ENCODE results near the gene RUNDC3A. TPM values are rescaled to one million over a fixed set of nuclear protein-coding genes. Genes with fewer than 3 reads are reported as not detected.
A peak's percentile ranks its signal among the peaks of the same experiment; 100 is the strongest.
"Not testable (repeated sequence)": the region's sequence is repeated elsewhere in the genome, so short reads cannot be mapped to it uniquely, and the experiment has no call there.

Gene RUNDC3A
- total RNA-seq, 2 donors from 2014 or later, result 0.37 to 0.55 TPM

GRCh38 chr17:44345454-44346026, 37.1 kb downstream of the RUNDC3A start:
- peaks cover 8% of the 10 kb centered on the region for H3K27me3 Mint-ChIP-seq
- peak; percentile 41 for ATAC-seq
- no peaks in the 10 kb centered on the region for H3K36me3 Mint-ChIP-seq (ENCODE audit: low read depth)
- peak overlapping the region; percentile 94 for H3K27ac Mint-ChIP-seq
- peak in 1 of 3 donors; percentile 22 for DNase-seq
- H3K4me1 Mint-ChIP-seq, result peaks cover 26% of the 10 kb centered on the region
- no peaks in the 10 kb centered on the region for H3K9me3 ChIP-seq (ENCODE audit: control insufficient read depth, low read length, poor library complexity, severe bottlenecking)
- H3K4me3 Mint-ChIP-seq, result peak overlapping the region; percentile 94

- Mint-ChIP-seq H3K27ac (peak overlapping the region; percentile 94), H3K36me3 (ENCODE audit: low read depth) (no peaks in the 10 kb centered on the region), H3K4me3 (peak overlapping the region; percentile 94), H3K27me3 (peaks cover 2% of the 10 kb centered on the region), H3K4me1 (peaks cover 28% of the 10 kb centered on the region)
- DNase-seq, result no peak
- ATAC-seq, result no peak
- H3K9me3 ChIP-seq (ENCODE audit: control insufficient read depth, low read length, poor library complexity, severe bottlenecking), result no peaks in the 10 kb centered on the region
Measured at GRCh38 chr17:44346064-44346844, 37.9 kb downstream of the RUNDC3A start.

- not testable (repeated sequence) for H3K9me3 ChIP-seq (ENCODE audit: control insufficient read depth, low read length, poor library complexity, severe bottlenecking); H3K27me3 Mint-ChIP-seq; DNase-seq; H3K36me3 Mint-ChIP-seq (ENCODE audit: low read depth); ATAC-seq; H3K27ac Mint-ChIP-seq; H3K4me3 Mint-ChIP-seq
- peaks cover 28% of the 10 kb centered on the region for H3K4me1 Mint-ChIP-seq
Measured at GRCh38 chr17:44347206-44348055, 39.0 kb downstream of the RUNDC3A start.

GRCh38 chr17:44348234-44348987, 40.0 kb downstream of the RUNDC3A start:
- H3K36me3 Mint-ChIP-seq (ENCODE audit: low read depth), result peaks cover 2% of the 10 kb centered on the region
- no peak for DNase-seq
- H3K4me1 Mint-ChIP-seq, result peaks cover 32% of the 10 kb centered on the region
- H3K4me3 Mint-ChIP-seq, result no peak overlapping the region
- no peaks in the 10 kb centered on the region for H3K9me3 ChIP-seq (ENCODE audit: control insufficient read depth, low read length, poor library complexity, severe bottlenecking)
- H3K27me3 Mint-ChIP-seq, result no peaks in the 10 kb centered on the region
- H3K27ac Mint-ChIP-seq, result no peak overlapping the region
- peak; percentile 17 for ATAC-seq

- Mint-ChIP-seq H3K36me3 (ENCODE audit: low read depth) (peaks cover 2% of the 10 kb centered on the region), H3K4me1 (peaks cover 32% of the 10 kb centered on the region), H3K27me3 (no peaks in the 10 kb centered on the region), H3K4me3 (no peak overlapping the region), H3K27ac (no peak overlapping the region)
- ATAC-seq (no peak), DNase-seq (no peak)
- H3K9me3 ChIP-seq (ENCODE audit: control insufficient read depth, low read length, poor library complexity, severe bottlenecking), result no peaks in the 10 kb centered on the region
Measured at GRCh38 chr17:44348988-44349364, 40.6 kb downstream of the RUNDC3A start.

- Mint-ChIP-seq H3K27me3 (no peaks in the 10 kb centered on the region), H3K4me3 (no peak overlapping the region)
- no peak for DNase-seq
Measured at GRCh38 chr17:44349553-44350070, 41.2 kb downstream of the RUNDC3A start.

GRCh38 chr17:44350733-44351226, 42.4 kb downstream of the RUNDC3A start:
- H3K9me3 ChIP-seq (ENCODE audit: control insufficient read depth, low read length, poor library complexity, severe bottlenecking), result no peaks in the 10 kb centered on the region
- peaks cover 19% of the 10 kb centered on the region for H3K4me1 Mint-ChIP-seq
- ATAC-seq, result peak; percentile 74
- H3K4me3 Mint-ChIP-seq, result no peak overlapping the region
- peaks cover 2% of the 10 kb centered on the region for H3K36me3 Mint-ChIP-seq (ENCODE audit: low read depth)
- H3K27me3 Mint-ChIP-seq, result no peaks in the 10 kb centered on the region
- peak; percentile 43 to 67 (median 45) for DNase-seq
- no peak overlapping the region for H3K27ac Mint-ChIP-seq

More at GRCh38 chr17:44349553-44350070, 41.2 kb downstream of the RUNDC3A start:
- Mint-ChIP-seq H3K4me1 (peaks cover 31% of the 10 kb centered on the region), H3K36me3 (ENCODE audit: low read depth) (peaks cover 2% of the 10 kb centered on the region), H3K27ac (no peak overlapping the region)
- ATAC-seq, result no peak
- H3K9me3 ChIP-seq (ENCODE audit: control insufficient read depth, low read length, poor library complexity, severe bottlenecking), result no peaks in the 10 kb centered on the region

- Mint-ChIP-seq H3K27ac (no peak overlapping the region), H3K4me3 (no peak overlapping the region), H3K4me1 (peaks cover 14% of the 10 kb centered on the region), H3K36me3 (ENCODE audit: low read depth) (peaks cover 2% of the 10 kb centered on the region), H3K27me3 (no peaks in the 10 kb centered on the region)
- H3K9me3 ChIP-seq (ENCODE audit: control insufficient read depth, low read length, poor library complexity, severe bottlenecking), result no peaks in the 10 kb centered on the region
- ATAC-seq (no peak), DNase-seq (no peak)
Measured at GRCh38 chr17:44351464-44351863, 43.1 kb downstream of the RUNDC3A start.

- peaks cover 2% of the 10 kb centered on the region for H3K36me3 Mint-ChIP-seq (ENCODE audit: low read depth)
- DNase-seq (no peak), ATAC-seq (no peak)
- H3K9me3 ChIP-seq (ENCODE audit: control insufficient read depth, low read length, poor library complexity, severe bottlenecking), result no peaks in the 10 kb centered on the region
- peak overlapping the region; percentile 66 for H3K4me3 Mint-ChIP-seq
- peaks cover 14% of the 10 kb centered on the region for H3K4me1 Mint-ChIP-seq
- H3K27ac Mint-ChIP-seq, result no peak overlapping the region
- H3K27me3 Mint-ChIP-seq, result no peaks in the 10 kb centered on the region
Measured at GRCh38 chr17:44351961-44352827, 43.8 kb downstream of the RUNDC3A start.

GRCh38 chr17:44352828-44353671, 44.6 kb downstream of the RUNDC3A start:
- H3K27me3 Mint-ChIP-seq, result no peaks in the 10 kb centered on the region
- H3K4me3 Mint-ChIP-seq, result peak overlapping the region; percentile 66
- peaks cover 2% of the 10 kb centered on the region for H3K36me3 Mint-ChIP-seq (ENCODE audit: low read depth)
- peaks cover 14% of the 10 kb centered on the region for H3K4me1 Mint-ChIP-seq
- ATAC-seq, result no peak
- no peak overlapping the region for H3K27ac Mint-ChIP-seq
- DNase-seq, result no peak
- no peaks in the 10 kb centered on the region for H3K9me3 ChIP-seq (ENCODE audit: control insufficient read depth, low read length, poor library complexity, severe bottlenecking)

- no peaks in the 10 kb centered on the region for H3K9me3 ChIP-seq (ENCODE audit: control insufficient read depth, low read length, poor library complexity, severe bottlenecking)
- Mint-ChIP-seq H3K27ac (no peak overlapping the region), H3K27me3 (no peaks in the 10 kb centered on the region), H3K4me3 (peak overlapping the region; percentile 67), H3K4me1 (peaks cover 12% of the 10 kb centered on the region), H3K36me3 (ENCODE audit: low read depth) (peaks cover 2% of the 10 kb centered on the region)
- DNase-seq (no peak), ATAC-seq (peak; percentile 45)
Measured at GRCh38 chr17:44353672-44354331, 45.4 kb downstream of the RUNDC3A start.
